Measurements from ENCODE around the gene C14orf93. TPM values are rescaled to one million over a fixed set of nuclear protein-coding genes. Genes with fewer than 3 reads are reported as not detected.
"Not testable (repeated sequence)": the region's sequence is repeated elsewhere in the genome, so short reads cannot be mapped to it uniquely, and the experiment has no call there.

C14orf93 gene
- total RNA-seq, 3 donors from 2014 or later (not counting 1 experiment from before 2014, with no cell fraction given) = 12.1 to 15.1 (median 13.6) TPM

DNA sequence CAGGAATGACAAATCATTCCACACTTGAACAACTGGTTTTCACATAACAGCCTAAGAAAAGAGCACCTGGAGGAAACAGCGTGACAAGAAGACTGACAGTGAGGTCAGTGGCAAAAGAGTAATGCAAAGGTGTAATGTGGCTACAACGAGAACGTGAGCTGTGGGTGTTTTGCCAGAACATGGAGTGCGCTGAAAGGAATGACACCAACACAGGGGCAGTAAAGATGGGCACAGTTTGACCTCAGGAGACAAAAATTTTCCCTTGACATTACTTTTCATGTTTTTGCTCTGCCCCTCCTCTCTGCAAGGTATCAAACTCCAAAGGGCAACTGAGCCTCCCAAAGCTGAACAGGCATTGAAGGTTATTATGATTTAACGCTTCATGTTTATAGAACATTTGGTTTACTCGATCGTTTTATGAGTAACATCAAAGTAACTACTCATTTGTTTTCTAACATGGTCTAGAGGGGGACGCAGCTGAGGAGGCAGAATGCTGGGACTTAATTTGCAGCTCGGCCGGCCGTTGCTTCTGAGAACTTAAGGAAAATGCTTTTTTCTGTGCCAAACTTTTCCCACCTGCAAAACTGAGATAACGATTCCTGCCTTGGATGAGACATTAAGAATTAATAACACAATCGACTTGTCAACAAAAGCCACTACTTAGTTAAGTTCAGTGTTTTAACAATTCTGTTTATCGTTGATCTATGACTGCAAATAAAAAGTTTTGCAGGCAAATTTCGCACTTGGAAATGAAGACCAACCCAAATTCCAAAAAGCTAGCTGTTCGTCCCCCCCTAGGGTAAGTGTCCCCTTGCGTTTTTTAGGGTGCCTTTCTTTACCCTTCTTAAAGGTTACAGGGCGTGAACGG lies 54.0 kb downstream of the C14orf93 start:
- H3K27me3 Mint-ChIP-seq (ENCODE audit: low read depth in 2 of 2) = no peaks in the 10 kb centered on the region
- Histone ChIP-seq H3K36me3 (ENCODE audit: control insufficient read depth, insufficient read depth, low read length) (peaks cover 4% of the 10 kb centered on the region), H3K9me3 (ENCODE audit: control insufficient read depth, insufficient read depth, low read length) (no peaks in the 10 kb centered on the region), H3K4me3 (ENCODE audit: low read length) (peak overlapping the region; percentile 72), H3K27ac (ENCODE audit: low read length) (peak overlapping the region; percentile 80), H3K4me1 (ENCODE audit: control insufficient read depth, insufficient read depth, low read length) (peaks cover 18% of the 10 kb centered on the region), H3K27me3 (ENCODE audit: control insufficient read depth, insufficient read depth, low read length) (no peaks in the 10 kb centered on the region)
- H3K9me3 Mint-ChIP-seq = no peaks in the 10 kb centered on the region
- no peak for ATAC-seq
- peak overlapping the region; percentile 82 to 95 for H3K27ac Mint-ChIP-seq
- DNase-seq = no peak
- H3K36me3 Mint-ChIP-seq = no peaks in the 10 kb centered on the region
- 33% methylated on average over 19 of the region's 19 CpGs for WGBS (ENCODE audit: insufficient coverage)
- peaks cover 16 to 17% of the 10 kb centered on the region in 2 donors for H3K4me1 Mint-ChIP-seq
- H3K4me3 Mint-ChIP-seq = peak overlapping the region; percentile 92
- intact Hi-C loops (cut with micrococcal nuclease) = no loop called here
- TF ChIP-seq CTCF (IDR thresholded peaks at IDR 0.05) = no peak

- Histone ChIP-seq H3K4me3 (ENCODE audit: low read length) (no peak overlapping the region), H3K4me1 (ENCODE audit: control insufficient read depth, insufficient read depth, low read length) (peaks cover 14% of the 10 kb centered on the region), H3K36me3 (ENCODE audit: control insufficient read depth, insufficient read depth, low read length) (peaks cover 15% of the 10 kb centered on the region), H3K27me3 (ENCODE audit: control insufficient read depth, insufficient read depth, low read length) (no peaks in the 10 kb centered on the region), H3K9me3 (ENCODE audit: control insufficient read depth, insufficient read depth, low read length) (no peaks in the 10 kb centered on the region), H3K27ac (ENCODE audit: low read length) (no peak overlapping the region)
- TF ChIP-seq CTCF (IDR thresholded peaks at IDR 0.05) = no peak
- DNase-seq = no peak
- WGBS (ENCODE audit: insufficient coverage) = 94% methylated on average over 1 of the region's 1 CpG
- peaks cover 2% of the 10 kb centered on the region for H3K36me3 Mint-ChIP-seq
- no peak overlapping the region for H3K27ac Mint-ChIP-seq
- no peaks in the 10 kb centered on the region for H3K9me3 Mint-ChIP-seq
- H3K4me3 Mint-ChIP-seq = no peak overlapping the region
- no peak for ATAC-seq
- H3K27me3 Mint-ChIP-seq (ENCODE audit: low read depth in 2 of 2) = no peaks in the 10 kb centered on the region
- peaks cover 16 to 17% of the 10 kb centered on the region in 2 donors for H3K4me1 Mint-ChIP-seq
- intact Hi-C loops (cut with micrococcal nuclease) = loop anchor here (2.0 kb wide), 1 partner anchor 20 kb away; no protein-coding TSS in a partner anchor
Measured at GRCh38 chr14:22952418-22952817, 57.5 kb downstream of the C14orf93 start.

DNA sequence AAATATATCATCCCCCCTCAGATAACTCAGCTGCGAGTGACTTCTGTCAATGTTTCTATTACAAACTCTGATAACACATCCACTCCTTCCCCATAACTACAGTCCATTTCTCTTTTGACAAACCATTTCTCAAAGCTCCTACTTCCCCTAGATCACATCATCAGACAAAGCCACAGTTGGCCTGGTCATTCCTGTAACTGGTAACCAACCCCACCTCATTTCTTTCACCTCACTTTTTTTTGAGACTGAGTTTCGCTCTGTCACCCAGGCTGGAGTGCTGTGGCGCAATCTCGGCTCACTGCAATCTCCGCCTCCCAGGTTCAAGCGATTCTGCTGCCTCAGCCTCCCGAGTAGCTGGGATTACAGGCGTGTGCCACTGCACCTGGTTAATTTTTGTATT lies 58.1 kb downstream of the C14orf93 start:
- H3K27ac ChIP-seq (ENCODE audit: low read length); DNase-seq; H3K9me3 ChIP-seq (ENCODE audit: control insufficient read depth, insufficient read depth, low read length); H3K4me3 ChIP-seq (ENCODE audit: low read length); H3K36me3 Mint-ChIP-seq; H3K27me3 Mint-ChIP-seq (ENCODE audit: low read depth in 2 of 2); H3K27ac Mint-ChIP-seq; H3K27me3 ChIP-seq (ENCODE audit: control insufficient read depth, insufficient read depth, low read length); H3K4me3 Mint-ChIP-seq; H3K9me3 Mint-ChIP-seq; H3K4me1 ChIP-seq (ENCODE audit: control insufficient read depth, insufficient read depth, low read length): not testable (repeated sequence)
- intact Hi-C loops (cut with micrococcal nuclease) = loop anchor here (2.0 kb wide), 1 partner anchor 19 kb away; no protein-coding TSS in a partner anchor
- WGBS (ENCODE audit: insufficient coverage) = 94% methylated on average over 8 of the region's 8 CpGs
- peak in 1 of 3 donors; percentile 55 for ATAC-seq
- H3K4me1 Mint-ChIP-seq = peaks cover 15% of the 10 kb centered on the region in 2 donors
- peaks cover 21% of the 10 kb centered on the region for H3K36me3 ChIP-seq (ENCODE audit: control insufficient read depth, insufficient read depth, low read length)

GRCh38 chr14:22945642-22946041 lies 64.3 kb downstream of the C14orf93 start:
- ATAC-seq (no peak), DNase-seq (no peak)
- no peak overlapping the region for H3K4me3 Mint-ChIP-seq
- intact Hi-C loops (cut with micrococcal nuclease) = no loop called here
- 100% methylated on average over 3 of the region's 3 CpGs for WGBS (ENCODE audit: insufficient coverage)
- no peaks in the 10 kb centered on the region for H3K27me3 ChIP-seq (ENCODE audit: control insufficient read depth, insufficient read depth, low read length)
- no peaks in the 10 kb centered on the region for H3K27me3 Mint-ChIP-seq (ENCODE audit: low read depth in 2 of 2)
- no peaks in the 10 kb centered on the region for H3K9me3 Mint-ChIP-seq
- H3K36me3 ChIP-seq (ENCODE audit: control insufficient read depth, insufficient read depth, low read length) = peaks cover 15% of the 10 kb centered on the region
- no peaks in the 10 kb centered on the region for H3K4me1 Mint-ChIP-seq
- H3K36me3 Mint-ChIP-seq = peaks cover 8% of the 10 kb centered on the region
- H3K27ac ChIP-seq (ENCODE audit: low read length) = no peak overlapping the region
- no peaks in the 10 kb centered on the region for H3K9me3 ChIP-seq (ENCODE audit: control insufficient read depth, insufficient read depth, low read length)
- no peak for TF ChIP-seq CTCF (IDR thresholded peaks at IDR 0.05)
- H3K4me1 ChIP-seq (ENCODE audit: control insufficient read depth, insufficient read depth, low read length) = no peaks in the 10 kb centered on the region
- H3K27ac Mint-ChIP-seq = no peak overlapping the region
- no peak overlapping the region for H3K4me3 ChIP-seq (ENCODE audit: low read length)
